Stimulated activated CD4-positive, alpha-beta T cell treated with anti-CD3 and anti-CD28 coated beads, Interleukin-4, amount 100 ng/mL, for 24 hours (primary cell): ENCODE results near the gene PREX1.

Experiments used
- DNase-seq: peaks from one replicate; pipeline ENCODE4 v3.0.0-alpha.2; 2020

PREX1 gene

DNA sequence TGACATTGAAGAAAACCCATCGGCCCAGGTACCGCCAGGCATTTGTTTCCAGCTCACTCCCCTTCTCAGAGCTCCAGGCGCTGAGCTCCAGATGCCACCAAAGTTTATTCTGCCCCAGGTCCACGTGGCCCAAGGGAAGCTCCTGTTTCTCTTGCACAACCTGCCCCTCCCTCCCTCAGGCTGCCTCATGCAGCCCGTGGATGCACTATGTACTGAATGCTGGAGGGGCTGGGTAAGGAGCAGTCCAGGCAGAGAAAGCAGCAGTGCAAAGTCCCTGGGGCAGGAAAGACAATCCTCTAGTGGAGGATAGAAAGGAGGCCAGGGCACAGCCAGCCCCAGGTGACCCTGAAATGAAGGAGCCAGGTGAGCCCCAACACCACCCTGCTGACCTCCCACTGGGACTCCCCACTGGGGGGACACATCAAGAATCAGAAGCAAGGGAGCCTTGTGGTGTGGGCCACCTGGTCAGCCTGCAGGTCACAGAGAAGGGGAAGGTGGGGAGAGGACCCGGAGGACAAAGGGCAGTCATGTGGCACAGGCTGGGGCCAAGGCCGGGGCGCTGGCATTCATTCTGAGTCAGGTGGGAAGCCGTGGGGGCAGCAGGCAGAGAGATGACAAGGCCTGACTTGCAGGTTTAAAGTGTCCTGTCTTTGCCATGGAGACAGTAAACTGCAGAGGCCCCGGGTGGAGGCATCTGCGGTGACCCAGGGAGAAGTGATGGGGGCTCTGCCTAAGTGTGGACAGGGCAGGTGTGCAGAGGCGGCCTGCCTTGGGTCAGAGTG, 230.1 kb downstream of the PREX1 start:
- no peak for DNase-seq

- no peak for DNase-seq
These were observed 231.4 kb downstream of the PREX1 start for GRCh38 chr20:48596334-48596898.

DNA sequence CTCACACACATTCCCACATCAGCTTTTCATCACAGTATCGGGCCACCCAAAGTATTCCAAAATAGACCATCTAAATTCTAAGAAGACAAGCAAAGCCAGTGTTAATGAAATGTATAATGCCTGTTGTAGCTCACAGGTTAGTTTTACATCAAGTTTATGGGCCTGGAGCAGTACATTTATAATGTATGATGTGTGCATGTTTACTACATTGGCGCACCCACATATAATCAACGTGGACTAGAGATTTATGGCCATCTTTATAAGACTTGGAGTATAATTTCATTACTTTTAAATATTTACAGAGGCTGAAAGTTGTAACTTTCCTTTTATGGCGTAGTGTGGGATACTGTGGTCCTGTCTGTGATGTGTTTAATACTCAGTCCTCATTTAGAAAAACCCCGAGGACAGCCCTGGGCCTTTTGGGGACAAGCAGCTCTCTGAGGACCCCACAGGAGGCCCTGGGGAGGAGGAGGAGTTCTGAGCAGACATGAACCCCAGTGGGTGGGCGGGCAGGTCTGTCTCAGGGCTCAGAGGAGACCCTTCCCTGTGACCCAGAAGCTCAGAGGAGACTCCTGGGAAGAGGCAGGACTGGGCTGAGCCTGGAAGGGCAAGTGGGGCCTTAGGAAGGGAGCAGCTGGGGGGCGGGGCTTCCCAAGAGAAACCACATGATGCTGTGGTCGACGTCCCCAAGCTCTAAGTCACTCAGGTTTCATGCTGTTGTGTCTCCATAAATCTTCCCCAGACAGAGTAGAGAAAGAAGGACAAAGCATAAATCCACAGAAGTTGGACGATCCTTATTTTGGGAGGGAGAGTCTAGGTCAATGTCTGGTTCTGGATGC, 232.1 kb downstream of the PREX1 start:
- no peak for DNase-seq

DNA sequence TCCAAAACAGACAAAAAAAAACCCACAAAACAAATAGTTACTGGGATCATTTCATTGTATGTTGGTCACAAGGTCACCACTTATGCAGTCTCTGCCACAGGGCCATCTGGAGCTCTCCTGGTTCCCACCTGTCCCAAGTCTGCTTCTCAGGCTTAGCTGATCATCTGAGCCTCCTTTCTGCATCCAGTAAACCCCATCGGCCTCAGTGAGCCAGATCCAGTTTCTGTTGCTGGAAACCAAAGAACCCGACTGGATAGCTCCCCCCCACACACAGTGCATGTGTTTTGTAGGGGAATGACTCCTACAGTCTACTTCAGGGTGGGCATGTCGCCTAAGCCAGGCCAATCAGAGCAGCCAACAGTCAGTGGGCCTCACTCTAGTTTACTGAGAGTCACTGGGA, 233.3 kb downstream of the PREX1 start:
- no peak for DNase-seq

GRCh38 chr20:48592107-48592940, 235.5 kb downstream of the PREX1 start:
- DNase-seq, result no peak

- DNase-seq, result no peak
These were observed 241.1 kb downstream of the PREX1 start for GRCh38 chr20:48586730-48587129.

DNA sequence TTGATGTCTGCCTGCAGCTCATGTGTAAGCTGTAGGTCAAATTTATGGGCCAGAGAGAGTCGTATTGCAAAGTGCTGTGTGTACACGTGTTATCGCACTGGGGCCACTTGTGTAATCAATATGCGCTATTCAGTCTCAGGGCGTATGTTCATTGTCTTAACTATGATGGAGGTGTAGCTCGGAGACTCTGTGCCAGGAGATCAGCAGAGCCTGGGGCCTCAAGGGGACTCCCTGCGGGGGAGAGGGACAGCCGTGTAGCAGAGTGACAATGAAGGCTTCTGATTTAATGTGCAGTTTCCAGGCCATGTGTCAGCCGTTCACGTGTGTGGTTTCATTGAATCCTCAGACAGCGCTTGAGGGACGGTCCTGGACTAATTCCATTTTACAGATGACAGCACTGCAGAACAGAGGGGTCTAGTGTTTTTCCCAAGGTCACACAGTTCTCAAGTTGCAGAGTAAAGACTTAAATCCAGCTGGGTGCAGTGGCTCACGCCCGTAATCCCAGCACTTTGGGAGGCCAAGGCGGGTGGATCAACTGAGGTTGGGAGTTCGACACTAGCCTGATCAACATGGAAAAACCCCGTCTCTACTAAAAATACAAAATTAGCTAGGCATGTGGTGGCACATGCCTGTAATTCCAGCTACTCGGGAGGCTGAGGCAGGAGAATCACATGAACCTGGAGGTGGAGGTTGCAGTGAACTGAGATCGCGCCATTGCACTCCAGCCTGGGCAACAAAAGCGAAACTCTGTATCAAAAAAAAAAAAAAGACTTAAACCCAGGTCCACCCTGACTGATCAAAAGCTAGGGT, 242.5 kb downstream of the PREX1 start:
- DNase-seq, result no peak

DNA sequence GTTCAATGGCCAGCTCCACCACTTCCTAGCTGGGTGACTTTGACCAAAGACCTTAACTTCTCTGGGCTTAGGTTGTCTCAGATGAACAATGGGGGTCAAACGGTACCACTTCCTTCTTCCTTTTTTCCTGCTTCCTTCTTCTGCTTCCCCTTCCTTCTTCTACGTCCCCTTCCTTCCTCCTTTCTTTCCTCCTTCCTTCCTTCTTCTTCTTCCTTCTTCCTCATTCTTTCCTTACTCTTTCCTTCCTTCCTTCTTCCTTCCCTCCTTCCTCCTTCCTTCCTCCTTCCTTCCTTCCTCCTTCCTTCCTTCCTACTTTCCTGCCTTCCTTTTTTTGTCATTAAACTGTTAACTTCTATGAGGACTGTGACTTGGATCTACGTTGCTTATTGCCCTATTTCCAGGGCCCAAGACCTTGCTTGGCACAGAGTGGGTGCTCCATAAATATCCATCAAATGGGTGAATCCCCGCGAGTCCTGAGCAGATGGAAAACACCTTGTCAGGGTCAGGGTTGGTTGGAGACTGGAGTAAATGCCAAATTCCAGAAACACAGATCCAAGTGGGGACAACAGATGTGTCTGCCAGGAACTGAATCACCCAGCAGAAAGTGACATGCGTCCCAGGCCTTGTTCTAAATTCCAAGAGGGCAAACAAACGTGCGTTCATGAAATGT, 243.3 kb downstream of the PREX1 start:
- no peak for DNase-seq

DNA sequence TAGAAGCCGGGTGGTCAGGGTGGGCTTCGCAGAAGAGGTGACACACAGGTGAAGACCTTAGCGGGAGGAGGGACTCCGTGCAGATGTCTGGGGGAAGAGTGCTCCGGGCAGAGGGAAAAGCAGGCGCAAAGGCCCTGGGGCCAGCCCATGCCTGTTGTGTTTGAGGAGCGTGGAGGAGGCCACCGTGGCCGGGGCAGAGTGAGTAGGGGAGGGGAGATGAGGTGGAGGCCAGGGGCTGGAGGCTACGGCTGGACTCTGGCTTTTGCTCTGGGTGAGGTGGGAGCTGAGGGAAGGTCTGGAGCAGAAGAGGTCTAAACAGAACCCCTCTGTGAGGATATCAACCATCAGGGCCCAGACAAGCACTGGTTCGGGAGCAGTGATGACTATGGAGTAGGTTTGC, 244.0 kb downstream of the PREX1 start:
- no peak for DNase-seq

GRCh38 chr20:48583171-48583570, 244.6 kb downstream of the PREX1 start:
- no peak for DNase-seq

DNA sequence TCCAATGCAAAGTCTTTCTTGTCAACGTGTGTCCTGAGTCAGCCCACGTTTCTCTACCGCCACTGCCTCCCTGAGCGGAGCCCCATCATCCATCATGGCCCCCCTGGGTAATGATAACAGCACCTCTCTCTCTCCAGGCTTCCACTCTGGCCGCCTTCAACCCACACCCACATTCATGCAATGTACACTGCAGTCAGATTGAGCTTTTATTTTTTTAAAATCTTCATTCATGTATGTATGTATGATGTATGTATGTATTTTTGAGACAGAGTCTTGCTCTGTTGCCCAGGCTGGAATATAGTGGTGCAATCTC, 245.2 kb downstream of the PREX1 start:
- DNase-seq, result no peak

DNA sequence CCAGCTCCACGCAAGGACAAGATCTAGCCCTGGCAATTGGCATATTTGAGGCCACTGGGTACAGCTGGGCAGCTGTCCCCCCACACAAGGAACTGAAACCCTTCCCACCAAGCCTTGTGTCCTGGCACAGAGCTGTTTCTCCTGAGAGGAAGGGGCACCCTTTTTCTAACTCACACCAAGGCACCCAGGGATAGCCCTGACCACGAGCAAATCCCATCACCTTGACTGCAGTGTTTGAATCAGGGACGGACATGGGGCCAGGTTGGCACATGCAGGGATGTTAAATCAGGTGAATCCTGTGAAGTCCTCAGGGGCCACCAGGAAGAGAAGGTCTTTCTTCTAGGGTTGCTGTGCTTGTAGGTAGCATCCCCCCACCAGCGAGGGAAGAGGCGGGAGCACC, 246.6 kb downstream of the PREX1 start:
- DNase-seq, result no peak

- no peak for DNase-seq
These were observed 249.3 kb downstream of the PREX1 start for GRCh38 chr20:48578397-48579098.

DNA sequence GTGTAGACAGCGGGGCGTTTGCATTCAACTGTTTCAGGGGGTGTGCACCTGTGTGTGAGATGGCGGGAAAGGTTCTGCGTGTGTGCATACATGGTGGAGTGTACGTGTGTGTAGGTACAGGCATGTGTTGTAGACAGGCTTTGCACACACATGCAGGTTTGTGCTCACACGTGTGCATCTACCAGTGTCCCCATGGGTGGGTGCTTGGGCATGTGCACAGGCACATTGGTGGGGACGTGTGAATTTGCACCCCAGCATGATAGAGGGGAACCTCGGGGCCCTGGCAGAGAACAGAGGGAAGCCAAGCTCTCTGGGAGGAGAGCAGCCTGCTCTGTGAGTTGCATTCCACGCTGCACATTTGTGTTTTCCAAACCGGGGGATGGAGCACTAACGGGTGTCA, 250.2 kb downstream of the PREX1 start:
- no peak for DNase-seq

DNA sequence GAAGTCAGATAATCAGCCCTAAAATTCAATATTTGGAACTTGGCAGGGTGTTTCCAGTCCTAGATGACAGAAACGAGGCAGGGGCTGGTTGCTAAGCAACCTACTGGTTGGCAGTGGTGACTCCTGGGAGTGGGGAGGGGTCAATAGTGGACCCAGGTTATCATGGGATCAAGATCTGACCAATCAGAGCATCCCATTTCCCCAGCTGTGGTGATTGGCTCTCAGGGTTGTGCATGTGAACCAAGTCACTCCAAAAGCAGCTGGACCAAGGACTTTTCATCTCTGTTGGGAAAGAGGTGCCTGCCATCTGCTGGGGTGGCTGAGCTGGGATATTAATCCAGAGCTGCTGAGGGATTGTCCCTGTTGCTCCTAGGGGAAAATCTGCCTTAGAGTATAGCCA, 253.4 kb downstream of the PREX1 start:
- no peak for DNase-seq
